ENCODE measurements around the gene ISLR. TPM values are rescaled to one million over a fixed set of nuclear protein-coding genes. Genes with fewer than 3 reads are reported as not detected.

The ISLR gene
- total RNA-seq, 3 donors from 2014 or later, result 4.9 to 29.9 (median 7.4) TPM

DNA sequence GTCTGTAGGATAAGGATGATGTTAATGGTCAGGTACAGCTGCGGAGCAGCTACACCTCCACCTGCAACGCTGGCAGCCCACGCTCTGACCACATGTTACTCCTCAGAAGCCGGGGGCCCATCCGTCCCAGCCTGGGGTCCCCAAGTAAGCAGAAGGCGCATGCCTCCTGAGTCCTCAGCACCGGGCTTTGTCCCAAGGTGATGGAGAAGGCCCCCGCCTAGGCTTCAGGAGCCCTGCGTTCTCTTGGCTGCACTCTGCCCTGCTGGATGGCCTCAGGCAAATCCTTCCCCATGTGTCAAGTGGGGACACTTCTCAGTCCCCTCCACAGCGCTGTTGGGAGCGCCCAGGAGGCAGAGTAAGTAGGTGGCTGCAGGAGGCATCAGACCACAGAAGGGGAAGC, 14.7 kb downstream of the ISLR start:
- peak in 1 of 3 donors; percentile 31 for DNase-seq
- H3K4me1 ChIP-seq (ENCODE audit: low read depth), result no peaks in the 10 kb centered on the region
- H3K36me3 ChIP-seq (ENCODE audit: low read depth), result no peaks in the 10 kb centered on the region
- H3K9me3 ChIP-seq, result no peaks in the 10 kb centered on the region
- ATAC-seq, result no peak
- intact Hi-C loops (cut with DNase I, micrococcal nuclease), result no loop called here
- no peak overlapping the region for H3K4me3 ChIP-seq
- no peak for TF ChIP-seq CTCF (IDR thresholded peaks at IDR 0.05)

DNA sequence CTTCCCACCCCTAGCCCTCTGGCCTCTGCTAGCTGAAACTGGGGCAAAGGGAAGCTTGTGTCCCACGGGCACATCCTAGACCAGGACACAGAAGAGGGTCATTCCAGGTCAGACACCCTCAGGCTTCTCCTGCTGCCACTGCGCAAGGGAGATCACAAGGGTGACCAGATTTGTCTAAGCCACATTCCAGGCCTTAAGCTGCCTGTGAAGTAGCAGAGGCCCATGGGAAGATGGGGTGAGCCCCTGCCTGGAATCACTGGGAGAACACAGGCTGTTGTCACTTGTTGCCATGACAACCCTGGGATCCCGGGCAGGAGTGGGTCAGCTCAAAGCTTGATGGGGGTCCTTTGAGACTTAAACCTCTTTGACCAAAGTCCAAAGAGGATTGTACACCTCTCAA, 18.3 kb downstream of the ISLR start:
- Histone ChIP-seq H3K9me3 (no peaks in the 10 kb centered on the region), H3K4me3 (no peak overlapping the region), H3K36me3 (ENCODE audit: low read depth) (no peaks in the 10 kb centered on the region), H3K4me1 (ENCODE audit: low read depth) (peaks cover 6% of the 10 kb centered on the region)
- no peak for TF ChIP-seq CTCF (IDR thresholded peaks at IDR 0.05)
- ATAC-seq (no peak), DNase-seq (no peak)
- intact Hi-C loops (cut with DNase I, micrococcal nuclease), result no loop called here

DNA sequence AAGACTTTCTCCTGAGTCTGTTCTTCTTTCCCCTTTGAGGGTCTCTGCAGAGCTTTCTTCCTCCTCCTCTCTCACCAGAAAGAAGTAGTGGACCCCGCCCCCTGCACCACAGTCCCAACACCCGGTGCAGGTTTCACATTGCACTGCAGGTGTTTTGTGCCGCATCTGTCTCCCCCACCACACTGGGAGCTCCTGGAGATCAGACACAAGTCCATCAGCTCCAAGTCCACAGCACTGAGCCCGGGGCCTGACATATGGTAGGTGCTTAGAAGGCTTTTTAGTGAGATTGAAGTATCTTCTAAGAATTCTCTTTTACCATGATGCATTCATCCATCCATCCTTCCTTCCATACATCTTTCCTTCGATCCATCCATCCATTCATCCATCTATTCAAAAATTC, 19.2 kb downstream of the ISLR start:
- no peak for TF ChIP-seq CTCF (IDR thresholded peaks at IDR 0.05)
- ATAC-seq, result no peak
- no peak for DNase-seq
- H3K4me1 ChIP-seq (ENCODE audit: low read depth), result peaks cover 6% of the 10 kb centered on the region
- no peak overlapping the region for H3K4me3 ChIP-seq
- intact Hi-C loops (cut with DNase I, micrococcal nuclease), result no loop called here
- H3K36me3 ChIP-seq (ENCODE audit: low read depth), result no peaks in the 10 kb centered on the region
- H3K9me3 ChIP-seq, result no peaks in the 10 kb centered on the region

DNA sequence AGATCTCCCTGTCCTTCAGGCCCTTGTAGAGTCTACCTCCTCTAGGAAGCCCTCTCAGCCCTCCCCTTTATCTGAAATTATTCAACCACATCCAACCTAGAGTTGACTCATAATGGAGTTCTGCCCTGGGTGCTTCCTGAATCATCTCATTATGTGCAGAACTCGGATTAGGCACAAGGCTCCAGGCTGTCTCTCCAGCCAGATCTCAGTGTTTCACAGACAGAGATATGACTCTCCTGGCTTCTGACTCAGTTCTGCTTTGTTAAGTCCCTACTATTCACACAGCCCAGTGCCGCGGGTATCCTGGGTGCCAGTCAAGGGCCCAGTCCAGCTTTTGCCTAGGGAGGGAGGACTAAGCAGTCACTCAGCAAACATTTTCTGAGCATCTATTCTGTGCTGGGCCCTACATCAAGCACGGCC, 19.8 kb downstream of the ISLR start:
- H3K36me3 ChIP-seq (ENCODE audit: low read depth), result no peaks in the 10 kb centered on the region
- H3K4me3 ChIP-seq, result no peak overlapping the region
- H3K4me1 ChIP-seq (ENCODE audit: low read depth), result peaks cover 6% of the 10 kb centered on the region
- DNase-seq (no peak), ATAC-seq (no peak)
- H3K9me3 ChIP-seq, result no peaks in the 10 kb centered on the region
- intact Hi-C loops (cut with DNase I, micrococcal nuclease), result no loop called here
- TF ChIP-seq CTCF (IDR thresholded peaks at IDR 0.05), result no peak

DNA sequence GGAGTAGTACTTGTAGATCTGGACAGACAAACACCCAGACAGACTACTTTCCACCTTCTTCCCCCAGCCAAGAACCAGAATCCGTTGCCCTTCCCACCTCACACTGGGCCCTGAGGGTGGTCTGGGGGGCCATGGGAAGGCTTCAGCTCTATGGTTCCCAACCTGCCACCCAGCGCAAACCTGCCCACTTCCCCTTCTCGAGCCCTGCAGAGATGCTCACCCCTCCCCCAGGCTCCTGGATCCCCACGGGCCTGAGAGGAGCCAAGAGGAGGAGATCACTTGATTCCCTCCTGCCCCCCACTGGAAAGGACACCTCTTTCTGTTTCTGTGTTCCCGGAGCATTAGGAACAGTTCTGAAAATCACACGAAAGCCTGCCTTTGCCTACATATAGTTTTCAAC, 20.4 kb downstream of the ISLR start:
- DNase-seq, result no peak
- intact Hi-C loops (cut with DNase I, micrococcal nuclease), result no loop called here
- TF ChIP-seq CTCF (IDR thresholded peaks at IDR 0.05), result no peak
- Histone ChIP-seq H3K4me1 (ENCODE audit: low read depth) (peaks cover 6% of the 10 kb centered on the region), H3K9me3 (no peaks in the 10 kb centered on the region), H3K4me3 (no peak overlapping the region), H3K36me3 (ENCODE audit: low read depth) (no peaks in the 10 kb centered on the region)
- ATAC-seq, result no peak
